ENCODE data around the gene KIF21B.
A peak's percentile ranks its signal among the peaks of the same experiment; 100 is the strongest.

The KIF21B gene

DNA sequence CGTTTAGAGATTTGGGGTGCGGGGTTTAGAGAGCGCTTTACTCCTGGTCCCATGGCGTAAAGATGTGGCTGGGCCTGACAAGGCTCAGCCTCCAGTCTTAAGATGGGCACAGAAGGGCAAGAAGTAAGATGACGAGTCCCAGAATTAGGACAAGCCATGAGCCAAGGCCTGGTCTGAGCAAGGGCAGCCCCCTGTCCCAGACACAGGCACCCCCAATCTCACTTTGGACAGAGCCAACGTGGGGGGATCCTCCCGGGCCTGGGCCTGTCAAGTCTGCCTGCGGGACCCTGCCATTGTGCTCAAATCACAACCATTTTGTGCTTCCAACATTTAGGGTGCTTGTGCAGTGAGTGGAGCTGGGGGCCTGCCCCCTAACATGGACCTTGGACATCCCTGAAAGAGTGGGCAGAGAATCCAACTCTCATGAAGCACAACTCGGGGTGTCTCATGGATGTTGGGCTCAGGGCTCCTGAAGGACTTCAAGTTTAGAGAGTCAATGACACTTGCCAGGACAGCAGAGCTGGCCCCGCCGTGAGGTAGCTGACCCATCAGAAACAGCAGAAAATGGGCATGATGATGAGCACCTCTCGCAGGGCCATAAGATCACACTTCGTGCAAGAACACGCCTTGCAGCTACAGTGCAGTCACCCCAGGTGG lies 52.6 kb downstream of the KIF21B start:
- no peak overlapping the region for H2AFZ ChIP-seq (ENCODE audit: low read depth, low read length)
- peaks cover 0 to 5% of the 10 kb centered on the region in 2 experiments for H3K27me3 ChIP-seq (ENCODE audit: control insufficient read depth in 1 of 2, insufficient read depth in 1 of 2, low read length in 2 of 2)
- H2BK12ac ChIP-seq (ENCODE audit: low read length in 2 of 2), result no peak overlapping the region
- H2BK5ac ChIP-seq (ENCODE audit: low read depth, low read length, poor library complexity, severe bottlenecking), result no peak overlapping the region
- no peaks in the 10 kb centered on the region for H3K9me3 ChIP-seq (ENCODE audit: control insufficient read depth, low read length)
- no peak overlapping the region for H4K8ac ChIP-seq (ENCODE audit: low read length)
- H2BK120ac ChIP-seq (ENCODE audit: low read depth, low read length), result no peak overlapping the region
- no peak overlapping the region for H3K9ac ChIP-seq (ENCODE audit: low read length)
- H3K18ac ChIP-seq (ENCODE audit: low read depth in 1 of 2, low read length in 2 of 2), result no peak overlapping the region
- 89% methylated on average over 14 of the region's 14 CpGs for WGBS
- no peak overlapping the region for H3K23ac ChIP-seq (ENCODE audit: low read length in 2 of 2)
- no peak overlapping the region for H3K4me3 ChIP-seq (ENCODE audit: insufficient read depth in 1 of 2, low read depth in 1 of 2, low read length in 2 of 2)
- H3K4me2 ChIP-seq (ENCODE audit: low read length, poor library complexity, severe bottlenecking), result no peak overlapping the region
- H3K4me1 ChIP-seq (ENCODE audit: control insufficient read depth, insufficient read depth, low read depth, low read length), result peaks cover 7% of the 10 kb centered on the region
- H3K14ac ChIP-seq (ENCODE audit: low read length in 2 of 2), result no peak overlapping the region
- no peak overlapping the region for H2BK15ac ChIP-seq (ENCODE audit: low read depth, poor library complexity, severe bottlenecking)
- no peak overlapping the region for H3K4ac ChIP-seq (ENCODE audit: low read depth in 1 of 2, low read length in 2 of 2)
- H3K27ac ChIP-seq (ENCODE audit: low read length, poor library complexity, severe bottlenecking), result no peak overlapping the region
- no peaks in the 10 kb centered on the region for H3K79me1 ChIP-seq (replicated peaks; ENCODE audit: low read length, poor library complexity, severe bottlenecking)
- H4K91ac ChIP-seq (ENCODE audit: low read length), result no peak overlapping the region
- no peak overlapping the region for H2AK5ac ChIP-seq (ENCODE audit: low read length, severe bottlenecking)
- peaks cover 0 to 23% of the 10 kb centered on the region in 2 experiments for H3K36me3 ChIP-seq (ENCODE audit: control insufficient read depth in 1 of 2, insufficient read depth in 2 of 2, low read depth in 1 of 2, low read length in 2 of 2)
- DNase-seq, result no peak

DNA sequence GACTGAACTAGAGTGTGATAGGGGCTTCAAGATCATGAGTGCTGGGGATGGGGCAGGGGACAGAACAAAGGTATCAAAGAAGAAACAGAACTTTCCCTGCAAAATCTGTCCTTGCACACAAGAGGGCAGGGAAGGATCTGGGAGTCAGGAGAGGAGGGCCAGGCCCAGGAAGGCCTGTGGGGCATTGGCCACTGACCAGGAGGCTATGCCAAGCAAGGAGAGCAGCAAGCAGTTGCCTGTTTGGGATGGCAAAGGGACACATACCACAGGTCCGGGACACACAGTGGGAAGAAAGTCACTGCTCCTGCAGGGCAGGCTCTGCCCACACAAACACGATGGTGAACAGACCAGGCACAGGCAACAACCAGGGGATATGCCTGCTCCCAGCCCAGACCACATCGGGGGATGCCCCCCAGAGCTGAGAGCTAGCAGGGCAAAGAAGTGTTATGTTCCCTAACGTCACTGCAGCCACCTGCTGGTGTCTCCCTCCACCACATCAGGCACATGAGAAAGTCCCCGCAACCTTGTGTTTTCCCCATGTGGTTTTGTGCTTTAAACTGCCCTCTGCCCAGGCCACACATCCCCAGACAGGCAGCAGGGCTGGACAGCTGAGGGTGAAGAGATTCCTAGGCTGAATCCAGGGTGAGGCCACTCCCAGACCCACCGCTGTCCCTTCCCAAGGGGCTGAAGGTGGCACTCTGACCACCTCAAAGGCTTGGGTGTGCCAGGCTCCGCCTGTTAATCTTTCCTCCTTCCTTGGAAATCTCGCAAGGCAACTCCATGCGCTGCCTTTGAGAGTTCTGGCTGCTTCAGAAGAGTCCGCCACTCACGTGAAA lies 53.6 kb downstream of the KIF21B start:
- H3K79me1 ChIP-seq (replicated peaks; ENCODE audit: low read length, poor library complexity, severe bottlenecking), result no peaks in the 10 kb centered on the region
- H3K4me3 ChIP-seq (ENCODE audit: insufficient read depth in 1 of 2, low read depth in 1 of 2, low read length in 2 of 2), result peak overlapping the region in 1 of 2 experiments; percentile 5
- no peak overlapping the region for H2AFZ ChIP-seq (ENCODE audit: low read depth, low read length)
- 87% methylated on average over 11 of the region's 11 CpGs for WGBS
- no peak overlapping the region for H2BK15ac ChIP-seq (ENCODE audit: low read depth, poor library complexity, severe bottlenecking)
- no peak for DNase-seq
- H2BK12ac ChIP-seq (ENCODE audit: low read length in 2 of 2), result no peak overlapping the region
- no peak overlapping the region for H2AK5ac ChIP-seq (ENCODE audit: low read length, severe bottlenecking)
- no peak overlapping the region for H3K27ac ChIP-seq (ENCODE audit: low read length, poor library complexity, severe bottlenecking)
- H3K23ac ChIP-seq (ENCODE audit: low read length in 2 of 2), result no peak overlapping the region
- no peak overlapping the region for H2BK120ac ChIP-seq (ENCODE audit: low read depth, low read length)
- peaks cover 7% of the 10 kb centered on the region for H3K4me1 ChIP-seq (ENCODE audit: control insufficient read depth, insufficient read depth, low read depth, low read length)
- no peak overlapping the region for H4K91ac ChIP-seq (ENCODE audit: low read length)
- no peak overlapping the region for H3K18ac ChIP-seq (ENCODE audit: low read depth in 1 of 2, low read length in 2 of 2)
- H3K4ac ChIP-seq (ENCODE audit: low read depth in 1 of 2, low read length in 2 of 2), result no peak overlapping the region
- no peak overlapping the region for H2BK5ac ChIP-seq (ENCODE audit: low read depth, low read length, poor library complexity, severe bottlenecking)
- peaks cover 0 to 12% of the 10 kb centered on the region in 2 experiments for H3K27me3 ChIP-seq (ENCODE audit: control insufficient read depth in 1 of 2, insufficient read depth in 1 of 2, low read length in 2 of 2)
- no peak overlapping the region for H4K8ac ChIP-seq (ENCODE audit: low read length)
- no peaks in the 10 kb centered on the region for H3K9me3 ChIP-seq (ENCODE audit: control insufficient read depth, low read length)
- no peak overlapping the region for H3K9ac ChIP-seq (ENCODE audit: low read length)
- H3K4me2 ChIP-seq (ENCODE audit: low read length, poor library complexity, severe bottlenecking), result no peak overlapping the region
- H3K14ac ChIP-seq (ENCODE audit: low read length in 2 of 2), result no peak overlapping the region
- H3K36me3 ChIP-seq (ENCODE audit: control insufficient read depth in 1 of 2, insufficient read depth in 2 of 2, low read depth in 1 of 2, low read length in 2 of 2), result peaks cover 0 to 15% of the 10 kb centered on the region in 2 experiments

DNA sequence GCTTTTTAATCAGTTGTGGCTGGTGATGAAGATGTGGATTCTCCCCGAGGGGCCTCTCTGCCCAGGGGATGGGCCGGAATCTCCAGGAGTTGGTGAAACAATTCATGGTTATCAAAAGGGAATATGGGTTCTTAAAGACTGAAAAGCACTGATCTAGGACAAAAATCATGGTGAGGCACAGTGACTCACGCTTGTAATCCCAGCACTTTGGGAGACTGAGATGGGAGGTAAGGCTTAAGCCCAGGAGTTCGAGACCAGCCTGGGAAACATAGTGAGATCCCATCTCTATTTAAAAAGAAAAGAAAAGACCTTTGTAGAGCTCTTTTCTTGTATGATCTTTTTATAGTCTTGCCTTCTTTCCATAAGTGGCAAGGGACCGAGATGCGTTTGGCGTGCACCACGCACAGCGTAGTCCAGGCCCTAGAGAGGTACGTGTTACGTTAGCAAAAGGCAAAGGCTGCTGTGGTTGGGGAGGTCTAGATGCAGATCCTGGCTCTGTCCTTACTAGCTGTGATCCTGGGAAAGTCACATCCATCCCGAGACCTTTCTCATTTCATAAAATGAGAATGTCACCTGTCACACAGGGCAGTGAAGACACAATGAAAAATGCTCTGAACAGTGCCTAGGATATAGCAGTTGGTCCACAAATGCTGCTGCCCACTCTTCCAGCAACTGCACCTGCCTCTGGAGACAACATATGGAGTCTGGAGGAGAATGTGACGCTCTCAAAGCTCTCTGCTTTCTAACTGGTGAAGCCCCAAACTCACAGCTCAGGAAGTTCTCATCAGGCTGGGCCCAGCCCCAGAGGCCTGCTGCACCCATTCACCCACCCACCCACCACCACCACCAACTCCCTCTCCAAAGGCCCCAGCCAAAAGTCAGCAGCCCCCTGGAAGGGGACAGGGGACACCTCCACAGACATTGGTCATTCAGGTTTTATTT lies 54.8 kb downstream of the KIF21B start:
- no peak overlapping the region for H3K23ac ChIP-seq (ENCODE audit: low read length in 2 of 2)
- H2AK5ac ChIP-seq (ENCODE audit: low read length, severe bottlenecking), result no peak overlapping the region
- peaks cover 0 to 20% of the 10 kb centered on the region in 2 experiments for H3K27me3 ChIP-seq (ENCODE audit: control insufficient read depth in 1 of 2, insufficient read depth in 1 of 2, low read length in 2 of 2)
- 90% methylated on average over 12 of the region's 13 CpGs for WGBS
- no peak overlapping the region for H3K9ac ChIP-seq (ENCODE audit: low read length)
- H3K18ac ChIP-seq (ENCODE audit: low read depth in 1 of 2, low read length in 2 of 2), result no peak overlapping the region
- peaks cover 0 to 5% of the 10 kb centered on the region in 2 experiments for H3K36me3 ChIP-seq (ENCODE audit: control insufficient read depth in 1 of 2, insufficient read depth in 2 of 2, low read depth in 1 of 2, low read length in 2 of 2)
- no peak overlapping the region for H4K8ac ChIP-seq (ENCODE audit: low read length)
- H3K79me1 ChIP-seq (replicated peaks; ENCODE audit: low read length, poor library complexity, severe bottlenecking), result no peaks in the 10 kb centered on the region
- no peak overlapping the region for H2BK5ac ChIP-seq (ENCODE audit: low read depth, low read length, poor library complexity, severe bottlenecking)
- H4K91ac ChIP-seq (ENCODE audit: low read length), result no peak overlapping the region
- no peak overlapping the region for H2BK15ac ChIP-seq (ENCODE audit: low read depth, poor library complexity, severe bottlenecking)
- H2BK12ac ChIP-seq (ENCODE audit: low read length in 2 of 2), result no peak overlapping the region
- H3K4me1 ChIP-seq (ENCODE audit: control insufficient read depth, insufficient read depth, low read depth, low read length), result peaks cover 7% of the 10 kb centered on the region
- no peak overlapping the region for H3K14ac ChIP-seq (ENCODE audit: low read length in 2 of 2)
- no peak overlapping the region for H2AFZ ChIP-seq (ENCODE audit: low read depth, low read length)
- DNase-seq, result peak; percentile 23
- no peak overlapping the region for H2BK120ac ChIP-seq (ENCODE audit: low read depth, low read length)
- H3K4me3 ChIP-seq (ENCODE audit: insufficient read depth in 1 of 2, low read depth in 1 of 2, low read length in 2 of 2), result no peak overlapping the region
- no peak overlapping the region for H3K27ac ChIP-seq (ENCODE audit: low read length, poor library complexity, severe bottlenecking)
- no peak overlapping the region for H3K4ac ChIP-seq (ENCODE audit: low read depth in 1 of 2, low read length in 2 of 2)
- H3K4me2 ChIP-seq (ENCODE audit: low read length, poor library complexity, severe bottlenecking), result no peak overlapping the region
- H3K9me3 ChIP-seq (ENCODE audit: control insufficient read depth, low read length), result no peaks in the 10 kb centered on the region
